Right cardiac atrium (tissue), 5 donors: ENCODE results near the gene MEFV. TPM values are rescaled to one million over a fixed set of nuclear protein-coding genes. Genes with fewer than 3 reads are reported as not detected.

Source experiments
- ATAC-seq, 2 donors: fragments of 200-7000 bp; cut with Tn5 transposase; one replicate each; pipeline versions ENCODE4 v1.8.0 to v1.9.1; 2020; ENCODE audit warnings: moderate library complexity in 2 of 2, mild to moderate bottlenecking in 1 of 2
- DNase-seq, 3 donors: peaks; one replicate each; pipeline ENCODE4 v3.0.0-alpha.2; 2020
- H3K27ac ChIP-seq: one replicate; pipeline ENCODE4 v1.5.1; 2013; ENCODE audit warnings: mild to moderate bottlenecking, low read length, control low read depth, moderate library complexity
- H3K27me3 ChIP-seq: one replicate; pipeline ENCODE4 v1.6.1; 2013; ENCODE audit not compliant: control insufficient read depth, insufficient read depth
- H3K4me1 ChIP-seq: one replicate; pipeline ENCODE4 v1.6.1; 2013; ENCODE audit warnings: low read length; ENCODE audit not compliant: control insufficient read depth, insufficient read depth
- H3K4me3 ChIP-seq: one replicate; pipeline ENCODE4 v1.5.1; 2013; ENCODE audit warnings: low read length, control low read depth
- H3K9me3 ChIP-seq: one replicate; pipeline ENCODE4 v1.6.1; 2013; ENCODE audit warnings: low read length; ENCODE audit not compliant: control insufficient read depth
- WGBS: extraction: QIAGEN DNeasy Blood & Tissue Kit; methylation state at CpG from one replicate; pipeline ENCODE4 v1.1.7; 2013; 5-methylcytosine and 5-hydroxymethylcytosine counted together
- intact Hi-C, 4 donors: fragments of 100-400 bp; cut with DNase I; formaldehyde crosslinking; loops; one replicate each; pipeline versions ENCODE4 v1.11.0 to v1.14.0; 2022 to 2023
- long read RNA-seq, 4 donors: library from polyadenylated mRNA; unstranded; transcript quantifications; one replicate each; pipeline ENCODE4 v2.0.0, GENCODE V29; 2020 to 2021
- polyA plus RNA-seq: library from polyadenylated mRNA; stranded (reverse); fragments of 200-250 nt; gene quantifications from one replicate; pipeline ENCODE4 v1.2.3, GENCODE V29; 2013
- total RNA-seq, 4 donors: library from RNA; stranded (reverse); fragmentation: NEBNext Ultra II Directional; extraction: Animal tissue kit (Norgen Biotek cat#: 25700); gene quantifications; one replicate each; pipeline ENCODE4 v1.2.1, GENCODE V29; 2021
- donor health status: healthy with polysubstance abuse.
- donor health status: DM: no; HTN: yes; CAD: no.
- donor health status: DM: no; HTN: no; CAD: no.
- donor health status: DM: no; HTN: yes; CAD: no; lungs with severe emphysema.
- donor health status: DM: yes; HTN: yes; CAD: no.

Gene MEFV
- total RNA-seq (1 to 10 TPM in 3 of 4 donors, under 1 TPM in 1; 0.91 to 1.6 (median 1.6) TPM), polyA plus RNA-seq (0.32 TPM)
- long read RNA-seq, donor 1 = 0 reads
- long read RNA-seq, donor 2 = 0 reads
- long read RNA-seq, donor 3, partial matches to known transcripts = 1 of 1 reads
- long read RNA-seq, donor 3, other reads (novel, unspliced or antisense) = 0 of 1 reads
- long read RNA-seq, donor 4 = 0 reads

DNA sequence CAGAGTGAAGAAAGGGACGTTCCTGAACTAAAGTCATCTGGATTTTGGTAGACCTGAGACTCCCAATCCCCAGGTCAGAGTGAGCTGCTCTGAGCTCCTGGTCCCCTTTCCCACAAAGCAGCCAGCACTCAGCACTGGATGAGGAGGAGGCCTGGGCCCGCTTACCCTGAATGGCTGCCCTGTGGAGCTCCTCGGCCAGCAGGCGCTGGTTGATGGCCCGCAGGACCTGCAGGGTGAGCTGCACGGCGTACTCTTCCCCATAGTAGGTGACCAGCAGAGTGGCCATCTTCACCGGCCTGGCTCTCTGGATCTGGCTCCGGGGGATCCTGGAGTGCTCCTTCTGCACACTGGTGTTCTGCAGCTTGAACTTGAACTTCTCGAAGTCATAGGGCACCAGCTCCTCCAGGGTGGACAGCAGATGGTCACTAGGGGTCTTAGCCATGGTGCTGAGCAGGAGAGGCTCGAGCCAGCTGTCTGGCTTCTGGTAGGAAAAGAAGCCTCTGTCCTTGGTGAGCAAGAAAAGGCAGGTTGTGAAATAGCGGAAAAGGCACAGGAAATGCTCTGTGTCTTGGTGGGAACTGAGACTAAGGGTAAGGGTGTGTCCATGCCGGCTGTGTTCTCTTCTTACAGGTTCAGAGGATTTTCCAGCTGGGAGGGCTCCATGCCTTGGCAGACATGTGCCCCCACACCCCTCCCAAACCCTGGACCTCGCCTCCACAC lies at the start of gene MEFV:
Gene MEFV (minus strand): TSS at position 488 of the 720 bp plus-strand sequence. CDS start 46 bp downstream, at position 442.
- intact Hi-C loops = no loop called here
- Histone ChIP-seq H3K9me3 (no peaks in the 10 kb centered on the region), H3K4me3 (no peak within 1 kb of the TSS), H3K4me1 (no peaks in the 10 kb centered on the region), H3K27me3 (no peaks in the 10 kb centered on the region), H3K27ac (no peak within 1 kb of the TSS)
- 74% methylated on average over 14 of the region's 14 CpGs for WGBS
- no peak for DNase-seq
- peak; percentile 45 to 54 for ATAC-seq

DNA sequence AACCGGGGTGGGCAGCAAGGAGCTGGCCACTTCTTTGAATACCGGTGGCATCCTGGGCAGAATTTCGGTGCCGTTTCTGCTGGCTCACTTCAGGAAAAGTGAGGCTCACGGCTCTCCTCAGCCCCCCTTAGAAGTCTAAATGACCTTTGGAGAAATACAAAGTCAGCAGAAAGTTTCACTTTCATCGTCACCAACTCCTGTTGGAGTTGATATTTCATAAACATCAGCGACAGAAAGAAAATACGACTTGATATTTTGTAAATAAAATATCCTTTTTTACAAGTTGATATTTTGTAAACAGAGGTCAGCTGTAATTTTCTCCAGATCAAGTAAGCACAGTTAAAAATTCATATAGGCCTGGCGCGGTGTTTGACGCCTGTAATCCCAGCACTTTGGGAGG lies 49.6 kb upstream of the MEFV start:
- intact Hi-C loops = loop anchor here in 1 of 4 donors (10.0 kb wide), 1 partner anchor 99 kb away; the partner anchor contains the start of genes ZNF174 and ZSCAN32
- peaks cover 7% of the 10 kb centered on the region for H3K9me3 ChIP-seq
- ATAC-seq (no peak), DNase-seq (no peak)
- no peaks in the 10 kb centered on the region for H3K27me3 ChIP-seq
- WGBS = 62% methylated on average over 11 of the region's 11 CpGs
- peak overlapping the region; percentile 83 for H3K4me3 ChIP-seq
- peak overlapping the region; percentile 97 for H3K27ac ChIP-seq
- H3K4me1 ChIP-seq = no peaks in the 10 kb centered on the region

DNA sequence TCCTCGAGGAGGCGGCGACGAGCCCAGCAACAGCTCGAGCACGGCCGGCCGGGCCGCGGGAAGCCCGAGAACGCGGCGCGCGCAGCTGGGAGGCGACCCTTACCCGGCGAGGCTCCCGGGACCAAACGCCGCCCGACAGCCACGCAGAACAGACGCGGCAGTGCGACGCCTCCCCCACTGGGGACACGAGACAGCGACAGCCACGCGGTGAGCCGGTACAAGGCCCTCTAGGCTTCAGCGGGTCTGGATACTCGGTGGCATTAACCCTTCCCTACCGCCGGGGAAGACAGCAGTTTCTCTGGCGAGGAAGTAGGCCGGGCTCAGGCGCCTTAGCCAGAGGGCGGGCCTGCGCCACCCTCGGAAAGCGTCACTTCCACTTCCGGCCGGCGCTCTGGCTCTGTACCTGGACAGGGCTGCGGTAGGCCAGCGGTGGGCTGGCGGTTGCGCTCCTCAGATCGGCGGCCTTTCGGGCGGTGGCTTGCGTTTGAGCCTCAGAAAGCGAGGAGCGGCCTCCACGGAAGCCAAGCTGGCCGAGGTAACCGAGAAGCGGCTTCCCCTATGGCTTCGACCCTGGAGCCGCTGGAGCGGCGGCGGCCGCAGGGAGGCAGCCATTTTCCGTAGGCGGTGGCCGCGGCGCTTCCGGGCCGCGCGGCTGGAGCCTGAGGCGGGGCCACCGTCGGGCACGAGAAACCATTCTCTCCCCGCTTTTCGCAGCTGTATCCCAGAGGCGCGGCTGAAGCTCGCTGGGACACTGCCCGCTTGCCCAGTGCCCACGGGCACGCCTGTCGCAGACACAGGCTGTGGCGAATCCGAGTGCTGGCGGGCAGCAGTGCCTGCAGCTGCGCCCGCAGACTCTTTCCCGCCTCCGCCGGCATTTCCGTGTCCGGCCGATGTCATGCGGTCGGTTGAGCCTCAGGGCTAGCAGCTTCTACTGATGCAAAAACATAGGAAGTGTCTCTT lies 49.0 kb upstream of the MEFV start, which contains the start of the genes TIGD7 and ZNF75A:
Gene TIGD7 (minus strand): TSS at position 322 of the 960 bp plus-strand sequence. CDS start 4,816 bp downstream, outside the sequence.
Gene ZNF75A (plus strand): TSS at position 389 of the 960 bp plus-strand sequence. CDS start 2,932 bp downstream, outside the sequence.
- ATAC-seq = peak; percentile 99
- Histone ChIP-seq H3K4me1 (no peaks in the 10 kb centered on the region), H3K4me3 (peak within 1 kb of the TSS; percentile 83), H3K27ac (peak within 1 kb of the TSS; percentile 97), H3K9me3 (peaks cover 10% of the 10 kb centered on the region), H3K27me3 (no peaks in the 10 kb centered on the region)
- 1% methylated on average over 103 of the region's 103 CpGs for WGBS
- intact Hi-C loops = loop anchor here in 2 of 4 donors (2.0 to 10.0 kb wide), 2 partner anchors 23 to 99 kb away; partner anchors contain the start of genes ZNF174 (in 1 of the 2), ZNF263 (in 1 of the 2) and ZSCAN32 (in 1 of the 2)
- peak; percentile 92 to 95 (median 95) for DNase-seq

DNA sequence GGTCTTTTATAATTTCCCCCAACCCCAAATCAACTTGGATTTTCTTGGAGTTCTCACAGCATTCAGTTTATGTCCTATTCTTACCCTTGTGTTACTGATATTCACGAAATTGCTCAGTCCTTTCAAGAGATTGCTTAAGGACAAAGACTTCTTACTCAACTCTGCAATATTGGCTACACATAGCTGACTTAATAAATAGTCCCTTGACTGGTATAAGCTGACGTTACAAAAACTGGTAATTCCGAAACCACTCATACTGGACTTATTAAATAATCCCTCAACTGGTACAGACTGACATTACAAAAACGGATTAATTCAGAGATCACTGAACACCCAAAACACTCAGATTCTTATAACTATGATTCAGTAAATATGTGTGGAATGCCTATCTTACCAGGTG lies 47.9 kb upstream of the MEFV start:
- no peaks in the 10 kb centered on the region for H3K27me3 ChIP-seq
- peak overlapping the region; percentile 83 for H3K4me3 ChIP-seq
- DNase-seq (no peak), ATAC-seq (no peak)
- WGBS = 72% methylated on average over 4 of the region's 4 CpGs
- H3K4me1 ChIP-seq = no peaks in the 10 kb centered on the region
- intact Hi-C loops = loop anchor here in 2 of 4 donors (2.0 to 10.0 kb wide), 2 partner anchors 22 to 100 kb away; partner anchors contain the start of genes ZNF174 (in 1 of the 2), ZNF263 (in 1 of the 2) and ZSCAN32 (in 1 of the 2)
- no peak overlapping the region for H3K27ac ChIP-seq
- H3K9me3 ChIP-seq = peaks cover 10% of the 10 kb centered on the region

DNA sequence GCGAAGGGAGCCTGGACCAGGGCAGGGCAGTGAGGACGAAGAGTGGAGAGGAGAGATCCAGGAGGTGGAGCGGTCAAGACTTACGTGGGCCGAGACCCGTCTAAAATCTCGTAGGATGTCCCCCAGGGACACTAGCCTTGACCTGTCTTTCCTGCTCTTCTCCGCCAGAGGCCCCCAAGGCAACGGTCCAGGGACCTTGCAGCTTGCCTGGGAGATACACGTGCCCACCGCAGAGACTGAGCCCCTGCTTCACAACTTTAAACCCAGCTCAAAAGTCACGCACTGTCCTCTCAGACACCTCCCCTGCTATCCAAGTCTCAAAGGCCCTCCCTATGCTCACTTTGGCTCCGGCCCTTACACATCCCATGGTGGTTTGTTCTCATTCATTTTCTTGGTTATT lies 39.4 kb upstream of the MEFV start:
- no peak overlapping the region for H3K4me3 ChIP-seq
- H3K9me3 ChIP-seq = peaks cover 8% of the 10 kb centered on the region
- ATAC-seq = peak in 1 of 2 donors; percentile 18
- no peaks in the 10 kb centered on the region for H3K27me3 ChIP-seq
- DNase-seq = no peak
- no peaks in the 10 kb centered on the region for H3K4me1 ChIP-seq
- H3K27ac ChIP-seq = no peak overlapping the region
- 64% methylated on average over 13 of the region's 13 CpGs for WGBS
- intact Hi-C loops = no loop called here

DNA sequence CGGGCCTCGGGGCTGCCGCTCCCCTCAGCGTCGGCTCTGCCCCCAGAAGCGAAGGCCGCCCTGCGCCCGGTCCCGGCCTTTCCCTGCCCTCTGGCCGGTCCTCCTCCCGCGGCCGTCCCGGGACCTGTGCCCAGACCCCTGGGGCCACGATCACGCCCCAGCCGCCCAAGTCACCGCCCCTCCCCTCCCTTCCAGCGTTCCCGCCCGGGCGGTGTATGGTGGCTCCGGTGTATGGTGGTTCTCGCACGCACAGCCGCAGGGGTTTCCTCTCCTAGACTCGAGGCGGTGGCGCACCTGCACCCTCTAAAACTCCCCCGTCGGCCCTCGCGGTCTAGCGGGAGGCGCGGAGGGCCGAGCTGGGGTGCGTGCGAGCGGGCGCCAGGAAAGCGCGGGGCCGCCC lies 38.8 kb upstream of the MEFV start:
- Histone ChIP-seq H3K4me3 (no peak overlapping the region), H3K27me3 (no peaks in the 10 kb centered on the region), H3K4me1 (no peaks in the 10 kb centered on the region), H3K27ac (no peak overlapping the region), H3K9me3 (peaks cover 11% of the 10 kb centered on the region)
- ATAC-seq = peak; percentile 11 to 51
- intact Hi-C loops = no loop called here
- DNase-seq = no peak
- 32% methylated on average over 45 of the region's 45 CpGs for whole genome bisulfite sequencing

- H3K9me3 ChIP-seq = peaks cover 22% of the 10 kb centered on the region
- DNase-seq (no peak), ATAC-seq (no peak)
- no peaks in the 10 kb centered on the region for H3K27me3 ChIP-seq
- no peaks in the 10 kb centered on the region for H3K4me1 ChIP-seq
- 95% methylated on average over 3 of the region's 3 CpGs for WGBS
- no peak overlapping the region for H3K4me3 ChIP-seq
- no peak overlapping the region for H3K27ac ChIP-seq
- intact Hi-C loops = no loop called here
These were observed 36.2 kb upstream of the MEFV start for GRCh38 chr16:3292604-3293003.

DNA sequence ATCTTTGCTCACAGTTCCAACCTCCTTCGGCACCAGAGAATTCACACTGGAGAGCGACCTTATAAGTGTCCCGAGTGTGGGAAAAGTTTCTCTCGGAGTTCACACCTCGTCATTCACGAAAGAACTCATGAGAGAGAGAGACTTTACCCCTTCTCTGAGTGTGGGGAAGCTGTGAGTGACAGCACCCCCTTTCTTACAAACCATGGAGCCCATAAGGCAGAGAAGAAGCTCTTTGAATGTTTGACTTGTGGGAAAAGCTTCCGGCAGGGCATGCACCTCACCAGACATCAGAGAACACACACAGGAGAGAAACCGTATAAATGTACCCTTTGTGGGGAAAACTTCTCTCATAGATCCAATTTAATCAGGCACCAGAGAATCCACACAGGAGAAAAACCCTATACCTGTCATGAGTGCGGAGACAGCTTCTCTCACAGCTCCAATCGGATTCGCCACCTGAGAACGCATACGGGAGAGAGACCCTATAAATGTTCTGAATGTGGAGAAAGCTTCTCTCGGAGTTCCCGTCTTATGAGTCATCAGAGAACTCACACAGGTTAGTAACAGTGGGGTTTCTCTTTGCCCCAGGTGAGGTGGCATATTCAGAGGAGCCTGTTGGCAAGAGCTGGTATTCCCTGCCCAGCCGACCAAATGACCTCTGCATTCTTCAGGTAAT lies 33.7 kb upstream of the MEFV start:
- Histone ChIP-seq H3K4me3 (no peak overlapping the region), H3K27me3 (no peaks in the 10 kb centered on the region), H3K4me1 (no peaks in the 10 kb centered on the region), H3K9me3 (peaks cover 24% of the 10 kb centered on the region), H3K27ac (no peak overlapping the region)
- 98% methylated on average over 16 of the region's 16 CpGs for WGBS
- intact Hi-C loops = no loop called here
- DNase-seq (no peak), ATAC-seq (no peak)

- no peak for ATAC-seq
- intact Hi-C loops = no loop called here
- H3K9me3 ChIP-seq = peaks cover 12% of the 10 kb centered on the region
- no peaks in the 10 kb centered on the region for H3K27me3 ChIP-seq
- no peak overlapping the region for H3K27ac ChIP-seq
- H3K4me1 ChIP-seq = no peaks in the 10 kb centered on the region
- H3K4me3 ChIP-seq = no peak overlapping the region
- DNase-seq = peak in 1 of 3 donors; percentile 41
- WGBS = 85% methylated on average over 6 of the region's 6 CpGs
These were observed 28.7 kb upstream of the MEFV start for GRCh38 chr16:3285131-3285530.
